Activated CD8-positive, alpha-beta memory T cell treated with anti-CD3 and anti-CD28 coated beads, Interleukin-2, amount 10 ng/mL, durations not matched to agents 7 days and 5 days (primary cell): ENCODE data around the gene PCNT. TPM values are rescaled to one million over a fixed set of nuclear protein-coding genes. Genes with fewer than 3 reads are reported as not detected.
"Not testable (repeated sequence)": the region's sequence is repeated elsewhere in the genome, so short reads cannot be mapped to it uniquely, and the experiment has no call there.

Source experiments
- ATAC-seq: fragments of 150-1000 bp; cut with Tn5 transposase; one replicate; pipeline ENCODE4 v1.10.0; 2021; ENCODE audit warnings: moderate library complexity
- CTCF ChIA-PET: fragments of 350-600 bp; sonication (Branson Sonifier 250); formaldehyde crosslinking; loops from one replicate; lab custom pipeline; 2021; ENCODE audit warnings: antibody characterized with exemption; lab: Charles Lee
- DNase-seq: peaks from one replicate; pipeline ENCODE4 v3.0.0-alpha.2; 2020
- H3K27ac Mint-ChIP-seq: one replicate; pipeline ENCODE4 v1.8.0; 2021; ENCODE audit warnings: mild to moderate bottlenecking, mixed read lengths
- H3K27me3 Mint-ChIP-seq: one replicate; pipeline ENCODE4 v1.8.0; 2021; ENCODE audit warnings: mixed read lengths
- H3K36me3 Mint-ChIP-seq: one replicate; pipeline ENCODE4 v1.8.0; 2021; ENCODE audit warnings: mild to moderate bottlenecking, mixed read lengths
- H3K4me1 Mint-ChIP-seq: one replicate; pipeline ENCODE4 v1.8.0; 2021; ENCODE audit warnings: mixed read lengths
- H3K4me3 Mint-ChIP-seq: one replicate; pipeline ENCODE4 v1.8.0; 2021; ENCODE audit warnings: mild to moderate bottlenecking, moderate library complexity, mixed read lengths
- H3K9me3 Mint-ChIP-seq: one replicate; pipeline ENCODE4 v1.8.0; 2022; ENCODE audit warnings: low read depth, mixed read lengths
- total RNA-seq, 2 experiments: library from RNA; stranded (reverse); gene quantifications; one replicate each; pipeline ENCODE4 v1.2.3, GENCODE V29; 2021

The PCNT gene
- total RNA-seq, 2 experiments from 2014 or later = 89.7 to 104 TPM

DNA sequence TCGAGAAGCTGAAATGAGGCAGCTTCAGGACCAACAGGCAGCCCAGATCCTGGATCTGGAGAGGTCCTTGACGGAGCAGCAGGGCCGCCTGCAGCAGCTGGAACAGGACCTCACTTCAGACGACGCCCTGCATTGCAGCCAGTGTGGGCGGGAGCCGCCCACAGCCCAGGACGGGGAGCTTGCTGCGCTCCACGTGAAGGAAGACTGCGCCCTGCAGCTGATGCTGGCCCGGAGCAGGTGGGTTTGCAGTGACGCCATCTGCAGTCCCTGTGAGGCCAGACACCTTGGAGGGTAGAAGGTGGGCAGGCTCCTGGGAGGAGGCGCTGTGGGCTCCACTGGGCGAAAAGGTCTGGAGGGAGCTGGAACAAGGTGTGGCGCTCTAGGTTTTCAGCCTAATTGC lies 39.7 kb downstream of the PCNT start:
- CTCF ChIA-PET = no interaction called here
- Mint-ChIP-seq H3K36me3 (peaks cover 48% of the 10 kb centered on the region), H3K4me3 (no peak overlapping the region), H3K27ac (no peak overlapping the region), H3K4me1 (peaks cover 15% of the 10 kb centered on the region), H3K27me3 (no peaks in the 10 kb centered on the region), H3K9me3 (no peaks in the 10 kb centered on the region)
- DNase-seq = no peak
- ATAC-seq = no peak

DNA sequence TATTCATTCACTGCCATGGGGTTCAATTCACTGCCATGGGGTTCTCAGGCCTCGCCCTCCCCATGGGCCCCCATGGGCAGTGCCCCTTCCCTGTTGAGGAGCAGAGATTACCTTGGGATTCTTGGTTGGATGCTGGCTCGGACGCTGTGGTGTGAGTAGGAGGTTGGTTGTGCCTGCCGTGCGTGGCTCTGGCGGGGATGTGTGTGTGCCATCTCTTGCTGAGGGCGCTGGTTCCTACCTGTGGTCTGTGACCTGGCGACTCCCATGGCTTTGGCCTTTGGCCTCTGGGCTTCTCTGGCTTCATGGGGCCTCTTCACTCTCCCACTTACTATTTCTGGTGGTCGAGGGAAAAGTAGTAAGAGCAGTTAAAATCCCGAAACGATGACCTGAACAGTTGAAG lies 42.1 kb downstream of the PCNT start:
- no peak overlapping the region for H3K4me3 Mint-ChIP-seq
- DNase-seq (no peak), ATAC-seq (no peak)
- no peaks in the 10 kb centered on the region for H3K9me3 Mint-ChIP-seq
- CTCF ChIA-PET = no interaction called here
- peaks cover 29% of the 10 kb centered on the region for H3K4me1 Mint-ChIP-seq
- no peaks in the 10 kb centered on the region for H3K27me3 Mint-ChIP-seq
- H3K36me3 Mint-ChIP-seq = peaks cover 43% of the 10 kb centered on the region
- H3K27ac Mint-ChIP-seq = no peak overlapping the region

DNA sequence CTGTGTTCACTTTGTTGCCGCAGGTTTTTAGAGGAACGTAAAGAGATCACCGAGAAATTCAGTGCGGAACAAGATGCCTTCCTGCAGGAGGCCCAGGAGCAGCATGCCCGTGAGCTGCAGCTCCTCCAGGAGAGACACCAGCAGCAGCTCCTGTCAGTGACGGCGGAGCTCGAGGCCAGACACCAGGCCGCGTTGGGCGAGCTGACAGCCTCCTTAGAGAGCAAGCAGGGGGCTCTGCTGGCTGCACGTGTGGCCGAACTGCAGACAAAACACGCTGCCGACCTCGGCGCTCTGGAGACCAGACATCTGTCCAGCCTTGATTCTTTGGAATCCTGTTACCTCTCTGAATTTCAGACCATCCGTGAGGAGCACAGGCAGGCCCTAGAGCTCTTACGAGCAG lies 42.6 kb downstream of the PCNT start:
- Mint-ChIP-seq H3K9me3 (no peaks in the 10 kb centered on the region), H3K27me3 (no peaks in the 10 kb centered on the region), H3K36me3 (peaks cover 44% of the 10 kb centered on the region), H3K27ac (no peak overlapping the region), H3K4me1 (peaks cover 29% of the 10 kb centered on the region), H3K4me3 (no peak overlapping the region)
- DNase-seq (no peak), ATAC-seq (no peak)
- CTCF ChIA-PET = no interaction called here

DNA sequence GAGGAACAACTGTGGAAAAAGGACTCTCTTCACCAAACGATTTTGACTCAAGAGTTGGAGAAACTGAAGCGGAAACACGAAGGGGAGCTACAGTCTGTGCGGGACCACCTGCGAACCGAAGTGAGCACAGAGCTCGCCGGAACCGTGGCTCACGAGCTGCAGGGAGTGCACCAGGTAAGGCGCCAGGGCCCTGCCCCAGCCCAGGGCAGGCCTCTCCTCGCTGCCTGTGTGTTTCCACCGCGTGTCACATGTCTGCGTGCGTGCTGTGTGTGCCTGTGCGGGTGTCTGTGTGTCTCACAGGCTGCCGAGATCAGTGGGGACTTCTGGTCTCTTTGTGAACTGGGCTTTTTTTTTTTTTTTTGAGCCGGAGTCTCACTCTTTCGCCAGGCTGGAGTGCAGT lies 43.0 kb downstream of the PCNT start:
- Mint-ChIP-seq H3K9me3 (no peaks in the 10 kb centered on the region), H3K27me3 (no peaks in the 10 kb centered on the region), H3K36me3 (peaks cover 45% of the 10 kb centered on the region), H3K4me1 (peaks cover 29% of the 10 kb centered on the region), H3K4me3 (no peak overlapping the region), H3K27ac (no peak overlapping the region)
- no peak for DNase-seq
- CTCF ChIA-PET = no interaction called here
- ATAC-seq = no peak

DNA sequence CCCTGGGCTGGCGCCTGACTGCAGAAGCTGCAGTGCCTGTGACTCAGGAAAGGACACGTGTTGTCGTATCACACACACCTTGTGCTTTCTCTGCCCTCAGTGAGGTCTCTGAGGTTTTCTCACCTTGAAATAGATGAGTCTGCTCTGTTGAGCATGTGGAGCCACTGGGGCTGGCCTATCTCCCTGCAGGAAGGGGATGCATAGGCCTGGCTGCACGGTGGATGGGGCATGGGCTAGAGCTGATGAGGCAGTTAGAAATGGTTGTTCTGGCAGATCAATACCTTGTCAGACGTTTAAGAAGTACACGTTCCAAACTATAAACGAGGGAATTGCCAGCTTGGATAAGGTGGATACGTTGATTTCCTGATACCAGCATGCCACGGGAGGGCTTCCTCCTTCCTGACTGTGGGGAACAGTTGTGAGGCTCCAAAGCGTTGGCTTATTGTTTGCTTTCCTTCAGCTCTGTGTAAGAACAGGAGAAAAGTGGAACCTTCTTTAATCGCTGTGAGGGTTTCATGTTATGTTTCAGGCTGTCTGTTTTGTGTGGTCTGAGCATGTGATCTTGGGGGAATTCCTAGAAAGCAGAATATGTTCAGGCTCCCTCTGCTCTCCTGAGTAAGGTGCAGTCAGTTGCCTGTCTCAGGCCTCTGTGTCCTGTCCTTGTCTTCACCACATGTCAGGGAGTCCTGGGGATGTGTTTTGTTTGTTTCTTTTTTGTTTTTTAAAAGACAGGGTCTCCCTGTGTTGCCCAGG lies 44.8 kb downstream of the PCNT start:
- DNase-seq (peak; percentile 88), ATAC-seq (peak; percentile 95)
- peaks cover 44% of the 10 kb centered on the region for H3K36me3 Mint-ChIP-seq
- peaks cover 29% of the 10 kb centered on the region for H3K4me1 Mint-ChIP-seq
- no peaks in the 10 kb centered on the region for H3K27me3 Mint-ChIP-seq
- H3K4me3 Mint-ChIP-seq = peak overlapping the region; percentile 60
- peak overlapping the region; percentile 84 for H3K27ac Mint-ChIP-seq
- CTCF ChIA-PET = interaction anchor here (0.7 to 1.9 kb wide), 5 partner anchors 12 to 252 kb away, joined by 3 to 7 read pairs (median 4); no protein-coding TSS in a partner anchor
- H3K9me3 Mint-ChIP-seq = no peaks in the 10 kb centered on the region

DNA sequence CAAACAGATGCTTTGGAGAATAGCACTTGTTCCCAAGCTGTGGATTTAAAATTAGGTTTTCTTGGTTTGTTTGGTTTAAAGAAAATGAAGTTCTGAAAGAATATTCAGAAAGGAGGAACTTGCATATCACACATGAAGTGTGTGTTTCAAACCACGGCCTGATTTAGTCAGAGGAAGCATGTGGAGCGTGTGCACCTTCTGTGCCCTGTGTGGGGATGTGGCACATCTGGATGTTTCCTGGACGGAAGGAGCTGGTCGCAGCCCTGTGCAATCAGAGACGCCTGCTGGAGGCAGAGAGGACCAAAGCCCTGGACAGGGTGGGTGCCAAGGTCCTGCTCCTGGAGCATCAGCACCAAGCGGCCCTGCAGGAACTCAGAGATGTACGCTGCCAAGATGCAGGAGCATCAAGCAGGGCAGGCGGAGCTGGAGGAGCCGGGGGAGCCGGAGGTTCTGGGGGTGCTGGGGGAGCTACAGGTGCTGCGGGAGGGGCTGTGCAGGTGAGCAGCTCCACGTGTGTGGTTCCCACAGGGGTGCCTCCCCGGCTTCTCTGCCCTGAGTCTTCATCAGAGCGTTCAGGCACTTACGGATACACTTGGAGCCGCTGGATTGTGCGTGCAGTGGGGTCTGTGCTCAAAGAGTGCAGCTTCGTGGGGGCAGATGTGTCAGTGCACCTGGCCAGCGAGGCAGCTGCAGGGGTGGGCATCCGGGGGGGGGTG lies 45.7 kb downstream of the PCNT start:
- Mint-ChIP-seq H3K4me3 (no peak overlapping the region), H3K36me3 (peaks cover 43% of the 10 kb centered on the region), H3K27ac (peak overlapping the region; percentile 84), H3K27me3 (no peaks in the 10 kb centered on the region), H3K9me3 (no peaks in the 10 kb centered on the region), H3K4me1 (peaks cover 29% of the 10 kb centered on the region)
- CTCF ChIA-PET = interaction anchor here (1.1 to 1.9 kb wide), 4 partner anchors 11 to 251 kb away, joined by 3 to 7 read pairs (median 4); a partner anchor contains a TSS
- no peak for ATAC-seq
- peak; percentile 42 for DNase-seq

DNA sequence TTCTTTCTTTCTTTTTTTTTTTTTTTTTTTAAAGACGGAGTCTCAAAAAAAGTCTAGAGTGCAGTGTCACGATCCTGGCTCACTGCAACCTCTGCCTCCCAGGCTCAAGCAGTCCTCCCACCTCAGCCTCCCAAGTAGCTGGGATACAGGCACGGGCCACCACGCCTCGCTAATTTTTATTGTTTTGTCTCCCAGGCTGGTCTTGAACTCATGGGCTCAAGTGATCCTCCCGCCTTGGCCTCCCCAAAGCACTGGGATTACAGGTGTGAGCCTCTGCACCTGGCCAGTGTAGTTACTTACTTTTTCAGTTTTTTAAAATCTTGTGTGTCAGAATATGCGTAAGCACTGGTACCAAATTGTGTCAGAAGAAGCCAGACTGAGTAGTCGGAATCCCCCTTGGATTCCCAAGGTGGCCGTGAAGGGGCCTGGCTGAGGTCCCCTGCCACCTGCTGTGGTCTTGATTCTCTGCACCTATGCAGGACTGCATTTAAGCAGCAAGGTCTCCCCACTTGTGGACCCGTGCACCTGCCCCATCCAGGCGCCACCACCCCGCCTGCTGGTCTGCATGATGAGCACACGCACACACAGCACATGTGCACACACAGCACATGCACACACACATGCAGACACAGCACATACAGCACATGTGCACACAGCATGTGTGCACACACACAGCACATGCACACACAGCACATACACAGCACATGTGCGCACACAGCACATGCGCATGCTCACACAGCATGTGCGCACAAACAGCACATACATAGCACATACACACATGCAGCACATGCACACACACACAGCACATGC lies 47.5 kb downstream of the PCNT start:
- DNase-seq (no peak), ATAC-seq (no peak)
- H3K27ac Mint-ChIP-seq = no peak overlapping the region
- peaks cover 30% of the 10 kb centered on the region for H3K36me3 Mint-ChIP-seq
- no peaks in the 10 kb centered on the region for H3K9me3 Mint-ChIP-seq
- CTCF ChIA-PET = interaction anchor here (0.7 kb wide), 1 partner anchor 809 kb away, joined by 3 read pairs; no protein-coding TSS in a partner anchor
- no peaks in the 10 kb centered on the region for H3K27me3 Mint-ChIP-seq
- H3K4me1 Mint-ChIP-seq = peaks cover 29% of the 10 kb centered on the region
- H3K4me3 Mint-ChIP-seq = no peak overlapping the region

DNA sequence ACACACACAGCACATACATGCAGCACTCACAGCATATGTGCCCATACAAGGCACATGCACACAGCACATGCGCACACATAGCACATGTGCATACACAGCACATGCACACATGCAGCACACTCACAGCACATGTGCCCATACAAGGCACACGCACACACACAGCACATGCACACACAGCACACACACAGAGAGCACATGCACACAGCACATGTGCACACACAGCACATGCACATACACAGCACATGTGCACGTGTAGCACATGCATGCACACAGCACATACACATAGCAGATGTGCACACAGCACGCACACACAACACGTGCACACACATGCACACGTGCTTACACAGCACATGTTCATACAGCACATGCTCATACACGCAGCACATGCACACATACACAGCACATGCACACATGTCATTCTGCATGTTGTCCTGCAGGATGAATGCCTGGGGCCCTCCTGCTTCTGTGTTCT lies 48.1 kb downstream of the PCNT start:
- CTCF ChIA-PET = no interaction called here
- ATAC-seq = no peak
- no peak overlapping the region for H3K4me3 Mint-ChIP-seq
- DNase-seq = no peak
- H3K4me1 Mint-ChIP-seq = peaks cover 27% of the 10 kb centered on the region
- no peaks in the 10 kb centered on the region for H3K9me3 Mint-ChIP-seq
- no peaks in the 10 kb centered on the region for H3K27me3 Mint-ChIP-seq
- H3K36me3 Mint-ChIP-seq = peaks cover 27% of the 10 kb centered on the region
- H3K27ac Mint-ChIP-seq = no peak overlapping the region

DNA sequence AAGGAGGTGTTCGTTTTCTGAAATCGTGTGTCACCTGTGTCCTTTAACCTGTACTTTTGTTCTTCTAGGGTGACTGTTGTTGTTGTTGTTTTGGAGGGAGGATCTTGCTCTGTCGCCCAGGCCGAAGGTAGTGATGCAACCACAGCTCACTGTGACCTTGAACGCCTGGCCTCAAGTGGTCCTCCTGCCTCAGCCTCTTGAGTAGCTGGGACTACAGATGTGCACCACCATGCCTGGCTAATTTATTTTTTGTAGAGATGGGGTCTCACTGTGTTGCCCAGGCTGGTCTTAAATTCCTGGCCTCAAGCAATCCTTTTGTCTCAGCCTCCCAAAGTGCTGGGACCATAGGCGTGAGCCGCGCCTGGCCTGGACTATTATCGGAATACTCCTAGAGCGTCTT lies 49.0 kb downstream of the PCNT start:
- peaks cover 20% of the 10 kb centered on the region for H3K4me1 Mint-ChIP-seq
- H3K9me3 Mint-ChIP-seq, ATAC-seq, H3K27me3 Mint-ChIP-seq, H3K27ac Mint-ChIP-seq, CTCF ChIA-PET, DNase-seq, H3K4me3 Mint-ChIP-seq: not testable (repeated sequence)
- H3K36me3 Mint-ChIP-seq = peaks cover 26% of the 10 kb centered on the region

DNA sequence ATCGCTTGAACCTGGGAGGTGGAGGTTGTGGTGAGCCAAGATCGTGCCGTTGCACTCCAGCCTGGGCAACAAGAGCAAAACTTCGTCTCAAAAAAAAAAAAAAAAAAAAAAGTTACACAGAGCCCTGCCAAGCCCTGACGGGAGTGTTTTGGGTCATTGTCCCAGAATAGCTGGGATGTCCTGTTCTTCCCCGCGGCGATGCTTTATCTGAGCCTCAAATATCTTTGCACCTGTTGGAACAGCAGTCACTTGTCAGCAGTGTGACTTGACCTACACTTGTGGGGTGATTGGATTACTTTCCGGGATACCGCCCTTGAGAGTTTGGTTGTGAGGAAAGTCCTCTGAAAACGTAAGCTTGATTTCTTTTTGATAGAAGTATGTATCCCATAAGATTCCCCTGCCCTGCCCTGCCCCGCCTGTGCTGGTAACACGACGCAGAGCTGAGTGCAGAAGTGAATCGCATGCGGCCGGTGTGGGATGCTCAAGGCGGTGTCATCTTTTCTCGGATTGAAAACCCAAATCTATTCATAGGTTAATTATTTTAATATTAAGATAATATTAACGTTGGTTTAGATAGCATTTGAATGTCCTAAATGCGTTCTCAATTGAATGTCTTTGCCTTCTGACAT lies 50.9 kb downstream of the PCNT start:
- Mint-ChIP-seq H3K36me3 (peaks cover 31% of the 10 kb centered on the region), H3K9me3 (no peaks in the 10 kb centered on the region), H3K4me3 (no peak overlapping the region), H3K27me3 (no peaks in the 10 kb centered on the region), H3K27ac (no peak overlapping the region), H3K4me1 (peaks cover 3% of the 10 kb centered on the region)
- CTCF ChIA-PET = no interaction called here
- ATAC-seq (no peak), DNase-seq (no peak)

DNA sequence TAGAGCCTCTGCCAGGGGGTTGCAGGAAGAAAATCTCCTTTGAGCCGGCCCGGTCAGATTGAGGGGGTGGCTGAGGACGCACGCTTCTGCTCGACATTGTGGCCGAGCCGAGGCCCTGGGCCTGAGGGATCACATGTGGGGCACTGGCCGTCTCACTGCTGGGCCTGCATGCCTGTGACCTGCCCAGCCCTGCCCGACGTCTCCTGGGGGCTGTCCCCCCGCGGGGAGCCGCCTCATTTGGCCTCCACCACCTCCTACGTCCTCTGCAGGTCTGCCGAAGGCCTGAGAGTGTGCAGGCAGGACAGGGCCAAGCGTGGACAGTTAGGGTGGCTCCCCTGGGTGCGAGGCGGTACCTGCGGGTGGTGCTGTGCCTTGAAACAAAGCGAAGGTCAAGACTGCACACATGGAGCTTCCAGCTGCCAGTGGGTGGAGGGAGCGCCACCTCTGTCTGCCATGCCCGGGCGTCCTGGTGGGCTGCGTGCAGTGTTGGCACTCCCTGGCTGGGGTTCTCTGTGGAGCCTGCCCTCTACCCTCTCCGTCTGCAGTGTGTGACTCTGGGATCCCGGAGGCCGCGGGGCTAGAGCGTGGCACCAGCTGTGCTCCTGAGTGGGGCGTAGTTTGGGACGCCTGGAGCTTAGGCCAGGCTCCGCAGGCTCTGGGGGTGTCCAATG lies 51.7 kb downstream of the PCNT start:
- H3K36me3 Mint-ChIP-seq = peaks cover 32% of the 10 kb centered on the region
- no peaks in the 10 kb centered on the region for H3K9me3 Mint-ChIP-seq
- ATAC-seq (no peak), DNase-seq (no peak)
- no peak overlapping the region for H3K27ac Mint-ChIP-seq
- H3K4me1 Mint-ChIP-seq = no peaks in the 10 kb centered on the region
- H3K4me3 Mint-ChIP-seq = no peak overlapping the region
- H3K27me3 Mint-ChIP-seq = no peaks in the 10 kb centered on the region
- CTCF ChIA-PET = no interaction called here

DNA sequence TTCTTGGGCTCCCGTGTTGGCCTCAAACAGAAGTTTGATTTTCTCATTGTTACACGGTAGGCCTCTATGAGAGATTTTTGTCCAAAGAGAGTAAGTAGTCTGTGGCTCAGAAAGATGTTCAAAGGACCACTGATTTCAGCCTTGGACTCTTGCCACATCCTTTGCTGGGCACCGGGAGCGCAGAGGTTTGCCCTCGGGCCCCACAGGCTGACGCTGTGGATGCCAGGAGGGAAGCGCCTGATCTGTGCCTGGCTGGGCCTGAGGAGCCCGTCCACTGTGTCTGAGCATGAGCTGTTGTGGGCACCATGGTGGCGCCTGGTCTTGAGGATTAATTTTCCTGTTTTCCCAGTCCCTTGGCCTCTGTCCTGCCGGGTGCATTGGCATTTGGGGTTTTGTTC lies 52.3 kb downstream of the PCNT start:
- no peak for DNase-seq
- H3K4me1 Mint-ChIP-seq = no peaks in the 10 kb centered on the region
- no peaks in the 10 kb centered on the region for H3K27me3 Mint-ChIP-seq
- no peak overlapping the region for H3K27ac Mint-ChIP-seq
- CTCF ChIA-PET = no interaction called here
- peaks cover 34% of the 10 kb centered on the region for H3K36me3 Mint-ChIP-seq
- no peak overlapping the region for H3K4me3 Mint-ChIP-seq
- no peaks in the 10 kb centered on the region for H3K9me3 Mint-ChIP-seq
- ATAC-seq = no peak
